ENCODE results near the gene MAPK7.

DNA sequence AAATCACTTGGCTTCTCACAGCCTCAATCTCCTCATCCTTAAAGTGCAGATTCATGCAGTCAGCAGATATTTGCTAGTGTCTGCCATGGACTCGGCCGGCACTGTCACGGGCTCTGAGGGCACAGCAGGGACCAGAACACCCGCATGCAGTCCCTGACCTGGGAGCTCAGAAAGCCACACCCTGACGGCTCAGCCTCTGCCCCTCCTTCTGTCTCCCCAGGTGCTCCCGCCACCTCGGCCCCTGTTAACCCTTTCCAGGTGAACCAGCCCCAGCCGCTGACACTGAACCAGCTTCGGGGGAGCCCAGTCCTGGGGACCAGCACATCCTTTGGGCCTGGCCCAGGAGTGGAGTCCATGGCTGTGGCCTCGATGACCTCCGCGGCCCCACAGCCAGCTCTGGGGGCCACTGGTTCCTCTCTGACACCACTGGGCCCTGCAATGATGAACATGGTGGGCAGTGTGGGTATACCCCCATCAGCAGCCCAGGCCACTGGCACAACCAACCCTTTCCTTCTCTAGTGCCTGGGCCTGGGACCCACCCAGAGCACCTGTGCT lies 44.5 kb upstream of the MAPK7 start:
- TF ChIP-seq, protein P1, sequence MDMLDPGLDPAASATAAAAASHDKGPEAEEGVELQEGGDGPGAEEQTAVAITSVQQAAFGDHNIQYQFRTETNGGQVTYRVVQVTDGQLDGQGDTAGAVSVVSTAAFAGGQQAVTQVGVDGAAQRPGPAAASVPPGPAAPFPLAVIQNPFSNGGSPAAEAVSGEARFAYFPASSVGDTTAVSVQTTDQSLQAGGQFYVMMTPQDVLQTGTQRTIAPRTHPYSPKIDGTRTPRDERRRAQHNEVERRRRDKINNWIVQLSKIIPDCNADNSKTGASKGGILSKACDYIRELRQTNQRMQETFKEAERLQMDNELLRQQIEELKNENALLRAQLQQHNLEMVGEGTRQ (IDR thresholded peaks at IDR 0.05; ENCODE audit: borderline replicate concordance, low read depth, low read length), result no peak
- TF ChIP-seq, protein P2, sequence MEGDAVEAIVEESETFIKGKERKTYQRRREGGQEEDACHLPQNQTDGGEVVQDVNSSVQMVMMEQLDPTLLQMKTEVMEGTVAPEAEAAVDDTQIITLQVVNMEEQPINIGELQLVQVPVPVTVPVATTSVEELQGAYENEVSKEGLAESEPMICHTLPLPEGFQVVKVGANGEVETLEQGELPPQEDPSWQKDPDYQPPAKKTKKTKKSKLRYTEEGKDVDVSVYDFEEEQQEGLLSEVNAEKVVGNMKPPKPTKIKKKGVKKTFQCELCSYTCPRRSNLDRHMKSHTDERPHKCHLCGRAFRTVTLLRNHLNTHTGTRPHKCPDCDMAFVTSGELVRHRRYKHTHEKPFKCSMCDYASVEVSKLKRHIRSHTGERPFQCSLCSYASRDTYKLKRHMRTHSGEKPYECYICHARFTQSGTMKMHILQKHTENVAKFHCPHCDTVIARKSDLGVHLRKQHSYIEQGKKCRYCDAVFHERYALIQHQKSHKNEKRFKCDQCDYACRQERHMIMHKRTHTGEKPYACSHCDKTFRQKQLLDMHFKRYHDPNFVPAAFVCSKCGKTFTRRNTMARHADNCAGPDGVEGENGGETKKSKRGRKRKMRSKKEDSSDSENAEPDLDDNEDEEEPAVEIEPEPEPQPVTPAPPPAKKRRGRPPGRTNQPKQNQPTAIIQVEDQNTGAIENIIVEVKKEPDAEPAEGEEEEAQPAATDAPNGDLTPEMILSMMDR (IDR thresholded peaks at IDR 0.05 in 2 of 3, conservative IDR thresholded peaks at IDR 0.05 in 1 of 3; ENCODE audit: control insufficient read depth in 2 of 3, extremely low read depth in 1 of 3, insufficient read depth in 1 of 3, low read depth in 3 of 3, low read length in 3 of 3), result no peak
- TF ChIP-seq CHD1 (IDR thresholded peaks at IDR 0.05; ENCODE audit: low read depth, low read length) (no peak), EP300 (IDR thresholded peaks at IDR 0.05; ENCODE audit: borderline replicate concordance in 1 of 2, control insufficient read depth in 1 of 2, low read depth in 2 of 2, low read length in 2 of 2) (no peak), TAF1 (IDR thresholded peaks at IDR 0.05; ENCODE audit: borderline replicate concordance, low read depth, low read length) (no peak)
- TF ChIP-seq, protein P3, sequence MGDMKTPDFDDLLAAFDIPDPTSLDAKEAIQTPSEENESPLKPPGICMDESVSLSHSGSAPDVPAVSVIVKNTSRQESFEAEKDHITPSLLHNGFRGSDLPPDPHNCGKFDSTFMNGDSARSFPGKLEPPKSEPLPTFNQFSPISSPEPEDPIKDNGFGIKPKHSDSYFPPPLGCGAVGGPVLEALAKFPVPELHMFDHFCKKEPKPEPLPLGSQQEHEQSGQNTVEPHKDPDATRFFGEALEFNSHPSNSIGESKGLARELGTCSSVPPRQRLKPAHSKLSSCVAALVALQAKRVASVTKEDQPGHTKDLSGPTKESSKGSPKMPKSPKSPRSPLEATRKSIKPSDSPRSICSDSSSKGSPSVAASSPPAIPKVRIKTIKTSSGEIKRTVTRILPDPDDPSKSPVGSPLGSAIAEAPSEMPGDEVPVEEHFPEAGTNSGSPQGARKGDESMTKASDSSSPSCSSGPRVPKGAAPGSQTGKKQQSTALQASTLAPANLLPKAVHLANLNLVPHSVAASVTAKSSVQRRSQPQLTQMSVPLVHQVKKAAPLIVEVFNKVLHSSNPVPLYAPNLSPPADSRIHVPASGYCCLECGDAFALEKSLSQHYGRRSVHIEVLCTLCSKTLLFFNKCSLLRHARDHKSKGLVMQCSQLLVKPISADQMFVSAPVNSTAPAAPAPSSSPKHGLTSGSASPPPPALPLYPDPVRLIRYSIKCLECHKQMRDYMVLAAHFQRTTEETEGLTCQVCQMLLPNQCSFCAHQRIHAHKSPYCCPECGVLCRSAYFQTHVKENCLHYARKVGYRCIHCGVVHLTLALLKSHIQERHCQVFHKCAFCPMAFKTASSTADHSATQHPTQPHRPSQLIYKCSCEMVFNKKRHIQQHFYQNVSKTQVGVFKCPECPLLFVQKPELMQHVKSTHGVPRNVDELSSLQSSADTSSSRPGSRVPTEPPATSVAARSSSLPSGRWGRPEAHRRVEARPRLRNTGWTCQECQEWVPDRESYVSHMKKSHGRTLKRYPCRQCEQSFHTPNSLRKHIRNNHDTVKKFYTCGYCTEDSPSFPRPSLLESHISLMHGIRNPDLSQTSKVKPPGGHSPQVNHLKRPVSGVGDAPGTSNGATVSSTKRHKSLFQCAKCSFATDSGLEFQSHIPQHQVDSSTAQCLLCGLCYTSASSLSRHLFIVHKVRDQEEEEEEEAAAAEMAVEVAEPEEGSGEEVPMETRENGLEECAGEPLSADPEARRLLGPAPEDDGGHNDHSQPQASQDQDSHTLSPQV (IDR thresholded peaks at IDR 0.05), result no peak
